ENCODE data around the gene ZNF219. TPM values are rescaled to one million over a fixed set of nuclear protein-coding genes. Genes with fewer than 3 reads are reported as not detected.
A peak's percentile ranks its signal among the peaks of the same experiment; 100 is the strongest.

The ZNF219 gene
- total and polyA plus RNA-seq, 2 of the 13 experiments (the other 11 are each of a cell fraction or from before 2014, with no cell fraction given): 34.5 to 36.6 TPM

DNA sequence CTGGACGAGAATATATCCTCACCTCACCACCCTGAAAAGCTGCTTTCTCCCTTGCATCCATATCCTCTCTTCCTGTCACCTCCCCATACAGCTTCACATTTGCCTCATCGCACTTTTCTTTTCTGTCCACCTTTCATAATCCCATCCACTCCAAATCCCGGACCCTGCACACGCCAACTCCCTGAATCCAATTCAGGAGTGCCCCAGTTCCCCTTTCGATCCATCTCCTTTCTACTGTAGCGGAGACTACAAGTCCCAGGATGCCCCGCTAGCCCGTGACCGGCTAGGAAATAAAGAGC lies 4.9 kb upstream of the ZNF219 start (continued):
- TF ChIP-seq, protein P1, sequence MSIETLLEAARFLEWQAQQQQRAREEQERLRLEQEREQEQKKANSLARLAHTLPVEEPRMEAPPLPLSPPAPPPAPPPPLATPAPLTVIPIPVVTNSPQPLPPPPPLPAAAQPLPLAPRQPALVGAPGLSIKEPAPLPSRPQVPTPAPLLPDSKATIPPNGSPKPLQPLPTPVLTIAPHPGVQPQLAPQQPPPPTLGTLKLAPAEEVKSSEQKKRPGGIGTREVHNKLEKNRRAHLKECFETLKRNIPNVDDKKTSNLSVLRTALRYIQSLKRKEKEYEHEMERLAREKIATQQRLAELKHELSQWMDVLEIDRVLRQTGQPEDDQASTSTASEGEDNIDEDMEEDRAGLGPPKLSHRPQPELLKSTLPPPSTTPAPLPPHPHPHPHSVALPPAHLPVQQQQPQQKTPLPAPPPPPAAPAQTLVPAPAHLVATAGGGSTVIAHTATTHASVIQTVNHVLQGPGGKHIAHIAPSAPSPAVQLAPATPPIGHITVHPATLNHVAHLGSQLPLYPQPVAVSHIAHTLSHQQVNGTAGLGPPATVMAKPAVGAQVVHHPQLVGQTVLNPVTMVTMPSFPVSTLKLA (IDR thresholded peaks at IDR 0.05): 0 out of 2 replicates have a peak, but pooled peaks have one; percentile 12
- no peak for TF ChIP-seq ZNF567 (CRISPR knock-in tag; IDR thresholded peaks at IDR 0.05; ENCODE audit: borderline replicate concordance)
- TF ChIP-seq, protein P2, sequence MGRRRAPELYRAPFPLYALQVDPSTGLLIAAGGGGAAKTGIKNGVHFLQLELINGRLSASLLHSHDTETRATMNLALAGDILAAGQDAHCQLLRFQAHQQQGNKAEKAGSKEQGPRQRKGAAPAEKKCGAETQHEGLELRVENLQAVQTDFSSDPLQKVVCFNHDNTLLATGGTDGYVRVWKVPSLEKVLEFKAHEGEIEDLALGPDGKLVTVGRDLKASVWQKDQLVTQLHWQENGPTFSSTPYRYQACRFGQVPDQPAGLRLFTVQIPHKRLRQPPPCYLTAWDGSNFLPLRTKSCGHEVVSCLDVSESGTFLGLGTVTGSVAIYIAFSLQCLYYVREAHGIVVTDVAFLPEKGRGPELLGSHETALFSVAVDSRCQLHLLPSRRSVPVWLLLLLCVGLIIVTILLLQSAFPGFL (CRISPR knock-in tag; IDR thresholded peaks at IDR 0.05): no peak
- TF ChIP-seq KLF6 (CRISPR knock-in tag; IDR thresholded peaks at IDR 0.05): no peak
- no peak for TF ChIP-seq KMT2B (CRISPR knock-in tag; IDR thresholded peaks at IDR 0.05)
- peak; percentile 94 for TF ChIP-seq HCFC1 (IDR thresholded peaks at IDR 0.05; ENCODE audit: low read depth, low read length)
- TF ChIP-seq ZBTB46 (CRISPR knock-in tag; IDR thresholded peaks at IDR 0.05; ENCODE audit: borderline replicate concordance): peak; percentile 12; the same call in 1 of the 2 replicates
- TF ChIP-seq MTA3 (CRISPR knock-in tag; IDR thresholded peaks at IDR 0.05): no peak
- peak; percentile 3; the same call in 1 of the 2 replicates for TF ChIP-seq RAD51 (IDR thresholded peaks at IDR 0.05; ENCODE audit: borderline replicate concordance)
- TF ChIP-seq ZNF577 (CRISPR knock-in tag; IDR thresholded peaks at IDR 0.05; ENCODE audit: borderline replicate concordance, low read depth): no peak
- no peak for TF ChIP-seq FOXK2 (IDR thresholded peaks at IDR 0.05)
- TF ChIP-seq JUNB (CRISPR knock-in tag; IDR thresholded peaks at IDR 0.05; ENCODE audit: borderline replicate concordance): 0 out of 2 replicates have a peak, but pooled peaks have one; percentile 56
- no peak for TF ChIP-seq ZFP37 (CRISPR knock-in tag; IDR thresholded peaks at IDR 0.05; ENCODE audit: borderline replicate concordance)
- TF ChIP-seq, protein P3, sequence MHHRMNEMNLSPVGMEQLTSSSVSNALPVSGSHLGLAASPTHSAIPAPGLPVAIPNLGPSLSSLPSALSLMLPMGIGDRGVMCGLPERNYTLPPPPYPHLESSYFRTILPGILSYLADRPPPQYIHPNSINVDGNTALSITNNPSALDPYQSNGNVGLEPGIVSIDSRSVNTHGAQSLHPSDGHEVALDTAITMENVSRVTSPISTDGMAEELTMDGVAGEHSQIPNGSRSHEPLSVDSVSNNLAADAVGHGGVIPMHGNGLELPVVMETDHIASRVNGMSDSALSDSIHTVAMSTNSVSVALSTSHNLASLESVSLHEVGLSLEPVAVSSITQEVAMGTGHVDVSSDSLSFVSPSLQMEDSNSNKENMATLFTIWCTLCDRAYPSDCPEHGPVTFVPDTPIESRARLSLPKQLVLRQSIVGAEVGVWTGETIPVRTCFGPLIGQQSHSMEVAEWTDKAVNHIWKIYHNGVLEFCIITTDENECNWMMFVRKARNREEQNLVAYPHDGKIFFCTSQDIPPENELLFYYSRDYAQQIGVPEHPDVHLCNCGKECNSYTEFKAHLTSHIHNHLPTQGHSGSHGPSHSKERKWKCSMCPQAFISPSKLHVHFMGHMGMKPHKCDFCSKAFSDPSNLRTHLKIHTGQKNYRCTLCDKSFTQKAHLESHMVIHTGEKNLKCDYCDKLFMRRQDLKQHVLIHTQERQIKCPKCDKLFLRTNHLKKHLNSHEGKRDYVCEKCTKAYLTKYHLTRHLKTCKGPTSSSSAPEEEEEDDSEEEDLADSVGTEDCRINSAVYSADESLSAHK (CRISPR knock-in tag; IDR thresholded peaks at IDR 0.05; ENCODE audit: borderline replicate concordance): no peak
- 0 out of 2 replicates have a peak, but pooled peaks have one; percentile 6 for TF ChIP-seq ARHGAP35 (CRISPR knock-in tag; IDR thresholded peaks at IDR 0.05; ENCODE audit: borderline replicate concordance)
- TF ChIP-seq DR1 (CRISPR knock-in tag; IDR thresholded peaks at IDR 0.05): no peak
- no peak for TF ChIP-seq ZFAT (CRISPR knock-in tag; conservative IDR thresholded peaks at IDR 0.05)
- TF ChIP-seq PPARG (CRISPR knock-in tag; conservative IDR thresholded peaks at IDR 0.05): 0 out of 2 replicates have a peak, but pooled peaks have one; percentile 10
- TF ChIP-seq IKZF1 (IDR thresholded peaks at IDR 0.05): no peak
- TF ChIP-seq ZNF644 (CRISPR knock-in tag; IDR thresholded peaks at IDR 0.05; ENCODE audit: low read depth): no peak
- TF ChIP-seq TSC22D2 (CRISPR knock-in tag; IDR thresholded peaks at IDR 0.05; ENCODE audit: borderline replicate concordance): no peak
- no peak for TF ChIP-seq POLR2AphosphoS2 (IDR thresholded peaks at IDR 0.05; ENCODE audit: low read depth, low read length)
- TF ChIP-seq ZNF432 (CRISPR knock-in tag; IDR thresholded peaks at IDR 0.05; ENCODE audit: borderline replicate concordance): no peak
- no peak for TF ChIP-seq ZNF546 (CRISPR knock-in tag; conservative IDR thresholded peaks at IDR 0.05)
- TF ChIP-seq NR2F6 (IDR thresholded peaks at IDR 0.05): no peak
- 0 out of 2 replicates have a peak, but pooled peaks have one; percentile 70 for TF ChIP-seq NR2F6 (CRISPR knock-in tag; IDR thresholded peaks at IDR 0.05)

Data from HepG2 (cell line).